ENCODE results near the gene C8B. TPM values are rescaled to one million over a fixed set of nuclear protein-coding genes. Genes with fewer than 3 reads are reported as not detected.

The C8B gene
- total and polyA plus RNA-seq, 9 of the 15 experiments (the other 6 are each of a cell fraction or from before 2014, with no cell fraction given), result not detected

GRCh38 chr1:56972976-56973375 lies 7.2 kb upstream of the C8B start:
- H3K27me3 ChIP-seq (ENCODE audit: control insufficient read depth in 2 of 2, insufficient read depth in 2 of 2, low read length in 2 of 2), result no peaks in the 10 kb centered on the region
- H3K4me1 ChIP-seq (replicated peaks in 1 of 2; ENCODE audit: control insufficient read depth in 2 of 2, insufficient read depth in 2 of 2, low read length in 2 of 2), result no peaks in the 10 kb centered on the region
- WGBS (ENCODE audit: insufficient coverage, low coverage, missing lambda C conversion rate), result 0% methylated on average over 1 of the region's 1 CpG
- no peak for DNase-seq (ENCODE audit: extremely low read depth in 1 of 4, low spot score in 3 of 4)
- no peak overlapping the region for H2AFZ ChIP-seq (ENCODE audit: low read depth, low read length)
- no peaks in the 10 kb centered on the region for H4K20me1 ChIP-seq (replicated peaks; ENCODE audit: control insufficient read depth, insufficient read depth, low read length)
- intact Hi-C loops (cut with micrococcal nuclease) (no loop called here), in situ Hi-C loops (cut with MboI) (no loop called here)
- no TSS peak for BruUV-seq (replicated peaks)
- no peak overlapping the region for H3K9ac ChIP-seq (ENCODE audit: insufficient read depth in 1 of 2, low read depth in 2 of 2, low read length in 2 of 2)
- CTCF ChIA-PET (ENCODE audit: low intra/inter-chr PET ratio), result no interaction called here
- H3K4me2 ChIP-seq (ENCODE audit: insufficient read depth, low read length), result no peak overlapping the region
- H3K9me1 ChIP-seq (ENCODE audit: control insufficient read depth, insufficient read depth, low read length), result no peaks in the 10 kb centered on the region
- no peaks in the 10 kb centered on the region for H3K9me3 ChIP-seq (replicated peaks; ENCODE audit: control insufficient read depth, insufficient read depth, low read depth, low read length)
- no peak for ATAC-seq
- H3K79me2 ChIP-seq (ENCODE audit: control insufficient read depth, insufficient read depth, low read length), result no peaks in the 10 kb centered on the region
- no peak for FAIRE-seq
- H3K27ac ChIP-seq (ENCODE audit: extremely low read depth, low read depth, low read length), result no peak overlapping the region
- TF ChIP-seq ZFP30 (CRISPR knock-in tag; IDR thresholded peaks at IDR 0.05; ENCODE audit: borderline replicate concordance) (no peak), HCFC1 (IDR thresholded peaks at IDR 0.05; ENCODE audit: low read depth, low read length) (no peak), MCM3 (IDR thresholded peaks at IDR 0.05) (no peak), KAT7 (CRISPR knock-in tag; IDR thresholded peaks at IDR 0.05; ENCODE audit: borderline replicate concordance) (no peak), RAD51 (IDR thresholded peaks at IDR 0.05; ENCODE audit: borderline replicate concordance, low read depth) (no peak), TAF15 (IDR thresholded peaks at IDR 0.05; ENCODE audit: low read depth, low read length) (no peak), TEAD2 (tag; IDR thresholded peaks at IDR 0.05) (no peak), TAF9B (IDR thresholded peaks at IDR 0.05; ENCODE audit: partially characterized antibody) (no peak)
- TF ChIP-seq, protein P1, sequence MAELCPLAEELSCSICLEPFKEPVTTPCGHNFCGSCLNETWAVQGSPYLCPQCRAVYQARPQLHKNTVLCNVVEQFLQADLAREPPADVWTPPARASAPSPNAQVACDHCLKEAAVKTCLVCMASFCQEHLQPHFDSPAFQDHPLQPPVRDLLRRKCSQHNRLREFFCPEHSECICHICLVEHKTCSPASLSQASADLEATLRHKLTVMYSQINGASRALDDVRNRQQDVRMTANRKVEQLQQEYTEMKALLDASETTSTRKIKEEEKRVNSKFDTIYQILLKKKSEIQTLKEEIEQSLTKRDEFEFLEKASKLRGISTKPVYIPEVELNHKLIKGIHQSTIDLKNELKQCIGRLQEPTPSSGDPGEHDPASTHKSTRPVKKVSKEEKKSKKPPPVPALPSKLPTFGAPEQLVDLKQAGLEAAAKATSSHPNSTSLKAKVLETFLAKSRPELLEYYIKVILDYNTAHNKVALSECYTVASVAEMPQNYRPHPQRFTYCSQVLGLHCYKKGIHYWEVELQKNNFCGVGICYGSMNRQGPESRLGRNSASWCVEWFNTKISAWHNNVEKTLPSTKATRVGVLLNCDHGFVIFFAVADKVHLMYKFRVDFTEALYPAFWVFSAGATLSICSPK (IDR thresholded peaks at IDR 0.05; ENCODE audit: borderline replicate concordance), result no peak
- TF ChIP-seq, protein P2, sequence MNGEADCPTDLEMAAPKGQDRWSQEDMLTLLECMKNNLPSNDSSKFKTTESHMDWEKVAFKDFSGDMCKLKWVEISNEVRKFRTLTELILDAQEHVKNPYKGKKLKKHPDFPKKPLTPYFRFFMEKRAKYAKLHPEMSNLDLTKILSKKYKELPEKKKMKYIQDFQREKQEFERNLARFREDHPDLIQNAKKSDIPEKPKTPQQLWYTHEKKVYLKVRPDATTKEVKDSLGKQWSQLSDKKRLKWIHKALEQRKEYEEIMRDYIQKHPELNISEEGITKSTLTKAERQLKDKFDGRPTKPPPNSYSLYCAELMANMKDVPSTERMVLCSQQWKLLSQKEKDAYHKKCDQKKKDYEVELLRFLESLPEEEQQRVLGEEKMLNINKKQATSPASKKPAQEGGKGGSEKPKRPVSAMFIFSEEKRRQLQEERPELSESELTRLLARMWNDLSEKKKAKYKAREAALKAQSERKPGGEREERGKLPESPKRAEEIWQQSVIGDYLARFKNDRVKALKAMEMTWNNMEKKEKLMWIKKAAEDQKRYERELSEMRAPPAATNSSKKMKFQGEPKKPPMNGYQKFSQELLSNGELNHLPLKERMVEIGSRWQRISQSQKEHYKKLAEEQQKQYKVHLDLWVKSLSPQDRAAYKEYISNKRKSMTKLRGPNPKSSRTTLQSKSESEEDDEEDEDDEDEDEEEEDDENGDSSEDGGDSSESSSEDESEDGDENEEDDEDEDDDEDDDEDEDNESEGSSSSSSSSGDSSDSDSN (IDR thresholded peaks at IDR 0.05; ENCODE audit: borderline replicate concordance in 1 of 2, low read depth in 2 of 2, low read length in 2 of 2), result no peak
- POLR2A ChIA-PET, result no interaction called here
- H3K36me3 ChIP-seq (ENCODE audit: control insufficient read depth, insufficient read depth, low read length), result no peaks in the 10 kb centered on the region
- H3K4me3 ChIP-seq, result no peak overlapping the region
